22Rv1 (cell line): ENCODE results near the gene NUP62.
A peak's percentile ranks its signal among the peaks of the same experiment; 100 is the strongest.

Experiments
- H3K27ac ChIP-seq: fragments of 450-650 bp; 2 replicates; pipeline ENCODE4 v1.5.1; 2017
- ZFX ChIP-seq: fragments of 450-650 bp; IDR thresholded peaks from 2 replicates; pipeline ENCODE4 v1.6.1; 2017; ENCODE audit warnings: antibody characterized with exemption, borderline replicate concordance
- TF ChIP-seq, protein P1 (sequence below): fragments of 450-650 bp; IDR thresholded peaks from 2 replicates; pipeline ENCODE4 v1.5.1; 2017; ENCODE audit warnings: mild to moderate bottlenecking

Gene NUP62

DNA sequence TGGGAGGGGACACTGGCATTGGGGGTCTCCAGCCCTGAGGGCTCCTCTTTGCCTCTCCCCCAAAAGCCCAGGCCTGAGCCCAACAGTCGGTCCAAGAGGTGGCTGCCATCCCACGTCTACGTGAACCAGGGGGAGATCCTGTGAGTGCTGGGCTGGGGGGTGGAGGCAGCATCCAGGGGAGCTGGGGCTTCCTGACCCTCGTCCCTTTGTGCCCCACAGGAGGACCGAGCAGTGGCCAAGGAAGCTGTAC is 71.5 kb downstream of the NUP62 start:
- TF ChIP-seq ZFX: no peak
- TF ChIP-seq, protein P1, sequence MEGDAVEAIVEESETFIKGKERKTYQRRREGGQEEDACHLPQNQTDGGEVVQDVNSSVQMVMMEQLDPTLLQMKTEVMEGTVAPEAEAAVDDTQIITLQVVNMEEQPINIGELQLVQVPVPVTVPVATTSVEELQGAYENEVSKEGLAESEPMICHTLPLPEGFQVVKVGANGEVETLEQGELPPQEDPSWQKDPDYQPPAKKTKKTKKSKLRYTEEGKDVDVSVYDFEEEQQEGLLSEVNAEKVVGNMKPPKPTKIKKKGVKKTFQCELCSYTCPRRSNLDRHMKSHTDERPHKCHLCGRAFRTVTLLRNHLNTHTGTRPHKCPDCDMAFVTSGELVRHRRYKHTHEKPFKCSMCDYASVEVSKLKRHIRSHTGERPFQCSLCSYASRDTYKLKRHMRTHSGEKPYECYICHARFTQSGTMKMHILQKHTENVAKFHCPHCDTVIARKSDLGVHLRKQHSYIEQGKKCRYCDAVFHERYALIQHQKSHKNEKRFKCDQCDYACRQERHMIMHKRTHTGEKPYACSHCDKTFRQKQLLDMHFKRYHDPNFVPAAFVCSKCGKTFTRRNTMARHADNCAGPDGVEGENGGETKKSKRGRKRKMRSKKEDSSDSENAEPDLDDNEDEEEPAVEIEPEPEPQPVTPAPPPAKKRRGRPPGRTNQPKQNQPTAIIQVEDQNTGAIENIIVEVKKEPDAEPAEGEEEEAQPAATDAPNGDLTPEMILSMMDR: no peak; the same call in 1 of the 2 replicates
- H3K27ac ChIP-seq: peak overlapping the region; percentile 96

DNA sequence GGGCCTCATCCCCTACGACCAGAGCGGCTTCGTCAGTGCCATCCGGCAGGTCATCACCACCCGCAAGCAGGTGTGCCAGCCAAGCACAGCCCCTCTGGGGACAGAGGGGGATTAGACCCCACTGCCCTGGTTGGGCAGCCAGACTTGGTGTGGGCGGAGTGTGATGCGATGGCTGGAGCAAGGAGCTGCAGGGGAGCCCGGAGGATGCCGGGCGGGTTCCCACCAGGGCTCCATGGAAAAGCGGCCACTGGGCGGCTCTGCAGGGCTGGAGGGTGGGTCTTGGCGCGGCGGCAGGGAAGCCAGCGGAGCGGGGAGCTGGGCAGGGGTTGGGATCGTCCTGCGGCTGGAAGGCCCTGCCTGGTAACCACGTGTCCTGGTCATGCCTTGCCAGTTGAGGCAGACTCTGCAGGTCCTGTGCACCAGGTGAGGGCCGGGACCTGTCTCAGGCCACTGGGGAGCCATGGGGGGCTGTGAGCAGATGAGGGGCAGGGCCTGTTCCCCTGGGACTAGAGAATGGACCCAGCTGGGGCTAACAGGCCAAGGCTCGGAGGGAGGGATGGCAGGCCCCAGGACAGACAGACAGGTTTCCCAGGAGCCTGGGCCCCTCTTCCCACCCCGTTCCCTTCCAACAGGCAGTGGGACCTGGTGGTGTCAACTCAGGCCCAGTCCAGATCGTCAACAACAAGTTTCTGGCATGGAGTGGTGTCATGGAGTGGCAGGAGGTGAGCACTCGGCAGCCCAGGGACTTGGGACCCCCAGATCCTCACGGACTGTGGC is 72.1 kb downstream of the NUP62 start:
- TF ChIP-seq, protein P1: no peak
- no peak for TF ChIP-seq ZFX
- H3K27ac ChIP-seq: peak overlapping the region; percentile 96
